Keratinocyte (primary cell): ENCODE data around the gene PRR20G.

Source experiments
- EZH2 ChIP-seq: IDR thresholded peaks from one replicate; pipeline ENCODE4 v1.6.1; 2012; ENCODE audit warnings: inconsistent platforms, mild to moderate bottlenecking, low read length, moderate library complexity
- TF ChIP-seq, protein P1 (sequence below), 3 experiments: IDR thresholded peaks in 1 of 3; conservative IDR thresholded peaks in 1 of 3; optimal IDR thresholded peaks in 1 of 3; 2 replicates in 2 of 3; 3 replicates in 1 of 3; pipeline versions ENCODE3 to v1.5.1; 2011; ENCODE audit warnings: low read length in 3 of 3, mild to moderate bottlenecking in 3 of 3, moderate library complexity in 2 of 3, control low read depth in 1 of 3, inconsistent platforms in 1 of 3; ENCODE audit not compliant: insufficient read depth in 2 of 3; ENCODE audit errors: extremely low read depth in 1 of 3

DNA sequence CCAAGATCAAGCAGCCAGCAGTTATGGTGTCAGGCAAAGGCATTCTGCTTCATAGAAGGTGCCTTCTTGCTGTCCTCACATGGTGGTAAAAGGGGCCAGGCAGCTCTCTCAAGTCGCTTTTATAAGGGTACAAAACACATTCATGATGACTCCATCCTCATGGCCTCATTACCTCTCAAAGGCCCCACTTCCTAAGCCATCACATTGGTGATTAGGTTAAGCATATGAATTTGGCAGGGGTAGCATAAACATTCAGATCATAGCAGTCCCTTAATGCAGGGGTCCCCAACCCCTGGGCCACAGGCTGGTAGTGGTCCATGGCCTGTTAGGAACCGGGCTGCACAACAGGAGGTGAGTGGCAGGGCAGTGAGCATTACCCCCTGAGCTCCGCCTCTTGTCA lies 52.1 kb downstream of the PRR20G start:
- TF ChIP-seq, protein P1, sequence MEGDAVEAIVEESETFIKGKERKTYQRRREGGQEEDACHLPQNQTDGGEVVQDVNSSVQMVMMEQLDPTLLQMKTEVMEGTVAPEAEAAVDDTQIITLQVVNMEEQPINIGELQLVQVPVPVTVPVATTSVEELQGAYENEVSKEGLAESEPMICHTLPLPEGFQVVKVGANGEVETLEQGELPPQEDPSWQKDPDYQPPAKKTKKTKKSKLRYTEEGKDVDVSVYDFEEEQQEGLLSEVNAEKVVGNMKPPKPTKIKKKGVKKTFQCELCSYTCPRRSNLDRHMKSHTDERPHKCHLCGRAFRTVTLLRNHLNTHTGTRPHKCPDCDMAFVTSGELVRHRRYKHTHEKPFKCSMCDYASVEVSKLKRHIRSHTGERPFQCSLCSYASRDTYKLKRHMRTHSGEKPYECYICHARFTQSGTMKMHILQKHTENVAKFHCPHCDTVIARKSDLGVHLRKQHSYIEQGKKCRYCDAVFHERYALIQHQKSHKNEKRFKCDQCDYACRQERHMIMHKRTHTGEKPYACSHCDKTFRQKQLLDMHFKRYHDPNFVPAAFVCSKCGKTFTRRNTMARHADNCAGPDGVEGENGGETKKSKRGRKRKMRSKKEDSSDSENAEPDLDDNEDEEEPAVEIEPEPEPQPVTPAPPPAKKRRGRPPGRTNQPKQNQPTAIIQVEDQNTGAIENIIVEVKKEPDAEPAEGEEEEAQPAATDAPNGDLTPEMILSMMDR (optimal IDR thresholded peaks at IDR 0.05 in 1 of 3, IDR thresholded peaks at IDR 0.05 in 1 of 3, conservative IDR thresholded peaks at IDR 0.05 in 1 of 3; ENCODE audit: extremely low read depth in 1 of 3, insufficient read depth in 2 of 3, low read length in 3 of 3) = no peak
- TF ChIP-seq EZH2 = no peak
